Posterior vena cava (tissue), 2 donors: ENCODE results near the gene TMEM273. TPM values are rescaled to one million over a fixed set of nuclear protein-coding genes. Genes with fewer than 3 reads are reported as not detected.

Source experiments
- DNase-seq: peaks from one replicate; pipeline ENCODE4 v3.0.0-alpha.2; 2020; ENCODE audit warnings: low spot score
- intact Hi-C, 2 donors: fragments of 100-400 bp; cut with DNase I; formaldehyde crosslinking; loops; one replicate each; pipeline versions ENCODE4 v1.14.1 to v1.14.2; 2022 to 2023
- total RNA-seq, 2 donors: library from RNA; stranded (reverse); fragmentation: NEBNext Ultra II Directional; extraction: Animal tissue kit (Norgen Biotek cat#: 25700); gene quantifications; one replicate each; pipeline ENCODE4 v1.2.1, GENCODE V29; 2021
- donor health status: DM: yes; HTN: yes; CAD: no.
- donor health status: DM: yes; HTN: yes; CAD: no.

The TMEM273 gene
- total RNA-seq, 2 donors from 2014 or later = 17.0 to 26.1 TPM

GRCh38 chr10:49131507-49132361, 56.5 kb downstream of the TMEM273 start:
- intact Hi-C loops = no loop called here
- DNase-seq = no peak

DNA sequence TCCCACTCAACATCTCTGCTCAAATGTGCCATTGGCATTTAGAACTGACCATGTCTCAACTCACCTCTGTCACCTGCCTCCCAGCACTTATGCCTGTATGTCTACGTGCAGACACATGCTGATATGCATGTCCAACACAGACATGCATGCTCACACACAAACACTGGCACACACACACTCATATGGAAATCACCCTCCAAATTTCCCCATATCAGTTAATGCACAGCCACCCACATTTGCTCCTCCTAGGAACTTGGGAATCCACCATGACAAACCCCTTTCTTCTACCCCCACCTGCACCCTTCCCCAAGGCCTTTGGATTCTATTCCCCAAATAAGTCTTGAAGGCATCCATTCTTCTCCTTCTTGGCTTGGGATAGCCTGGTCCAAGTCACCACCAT, 58.8 kb downstream of the TMEM273 start:
- intact Hi-C loops = no loop called here
- DNase-seq = no peak

- intact Hi-C loops = no loop called here
Measured at GRCh38 chr10:49128854-49129253, 59.3 kb downstream of the TMEM273 start.

GRCh38 chr10:49123981-49124950, 63.9 kb downstream of the TMEM273 start:
- intact Hi-C loops = no loop called here
- DNase-seq = no peak

More at GRCh38 chr10:49128854-49129253, 59.3 kb downstream of the TMEM273 start:
- DNase-seq = no peak

DNA sequence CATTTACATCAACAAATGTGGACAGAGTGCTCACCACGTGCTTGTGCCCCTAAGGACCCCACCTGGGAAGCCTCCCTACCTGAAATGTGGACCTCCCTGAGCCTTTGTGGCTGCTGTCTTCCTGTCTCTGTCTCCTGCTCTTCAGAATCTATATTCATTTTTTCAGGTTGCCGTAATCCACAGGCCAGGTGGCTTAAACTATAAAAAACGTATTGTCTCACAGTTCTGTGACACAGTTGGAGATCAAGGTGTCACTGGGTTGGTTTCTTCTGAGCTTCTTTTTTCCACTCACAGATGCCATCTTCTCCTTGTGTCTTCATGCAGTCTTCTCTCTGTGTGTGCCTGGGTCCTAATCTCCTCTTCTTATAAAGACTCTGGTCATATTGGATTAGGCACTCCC, 67.3 kb downstream of the TMEM273 start:
- intact Hi-C loops = no loop called here
- no peak for DNase-seq

DNA sequence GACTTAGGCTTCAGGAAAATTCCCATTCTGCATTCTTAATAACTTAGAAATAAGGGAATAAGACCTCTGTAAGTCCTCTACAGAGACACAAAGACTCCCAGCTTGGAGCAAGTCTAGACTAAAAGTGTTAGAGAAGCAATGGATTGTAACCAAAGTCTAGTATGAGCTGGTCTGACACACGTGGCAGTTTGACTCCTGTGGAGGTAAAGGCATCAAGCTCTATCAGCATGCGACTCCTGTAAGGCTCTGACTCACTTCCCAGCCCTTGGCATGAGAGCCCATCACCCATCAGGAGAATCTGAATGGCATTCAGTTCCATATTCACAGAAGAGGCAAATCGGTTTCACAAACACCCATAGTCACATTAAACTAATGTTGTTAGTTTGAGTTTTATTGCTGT, 68.4 kb downstream of the TMEM273 start:
- DNase-seq = no peak
- intact Hi-C loops = no loop called here

- intact Hi-C loops = no loop called here
- no peak for DNase-seq
Measured at GRCh38 chr10:49118430-49119074, 69.6 kb downstream of the TMEM273 start.

- no peak for DNase-seq
- intact Hi-C loops = no loop called here
Measured at GRCh38 chr10:49117376-49118070, 70.7 kb downstream of the TMEM273 start.

DNA sequence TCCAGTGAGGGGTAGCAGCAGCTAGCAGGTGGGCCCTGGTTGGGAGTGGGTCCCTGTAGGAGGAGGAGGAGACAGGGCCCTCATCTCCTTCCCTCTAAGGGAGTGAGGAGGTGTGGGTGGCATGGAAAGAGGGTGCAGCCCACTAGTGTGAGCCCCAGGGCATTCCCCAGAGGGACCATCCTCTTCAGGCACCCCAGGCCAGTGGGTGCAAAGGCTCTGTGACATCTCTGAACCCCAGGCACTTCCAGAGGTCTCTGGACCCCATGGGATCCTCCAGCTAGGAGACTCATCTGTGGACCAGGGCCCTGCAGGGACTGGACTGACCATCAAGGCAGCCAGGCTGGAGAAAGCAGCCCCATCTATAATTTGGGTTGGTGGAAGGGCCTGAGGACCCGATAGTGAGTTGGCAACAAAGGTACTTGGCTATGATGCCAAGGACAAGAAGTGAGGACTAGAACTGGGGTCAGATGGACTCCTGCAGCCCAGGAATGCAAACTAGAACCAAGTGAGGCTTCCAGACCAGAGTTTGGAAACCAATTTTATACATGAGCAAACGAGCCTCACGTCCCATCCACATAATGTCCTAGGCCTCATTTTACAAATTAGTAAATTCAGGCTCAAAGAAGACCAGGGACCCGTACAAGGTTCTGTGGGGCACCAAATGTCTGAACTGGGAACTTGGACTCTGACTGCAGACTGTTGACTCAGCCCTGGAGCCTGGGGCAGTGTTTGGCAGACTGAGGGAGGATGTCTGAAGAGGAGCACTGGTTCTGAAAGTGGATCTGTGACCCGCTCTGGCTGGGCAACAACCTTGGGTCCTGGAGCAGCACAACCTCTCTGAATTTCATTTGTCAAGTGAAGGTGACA, 71.4 kb downstream of the TMEM273 start:
- intact Hi-C loops = no loop called here
- DNase-seq = no peak

- intact Hi-C loops = loop anchor here in 1 of 2 donors (2.0 kb wide), 1 partner anchor 49 kb away; no protein-coding TSS in a partner anchor
Measured at GRCh38 chr10:49115796-49116508, 72.2 kb downstream of the TMEM273 start.

GRCh38 chr10:49115015-49115795, 73.0 kb downstream of the TMEM273 start, which contains the start of gene VSTM4:
VSTM4 (minus strand) TSS chr10:49115522; CDS start chr10:49115485, 37 bp downstream.
- intact Hi-C loops = loop anchor here in 1 of 2 donors (2.0 kb wide), 1 partner anchor 50 kb away; no protein-coding TSS in a partner anchor
- DNase-seq = no peak

More at GRCh38 chr10:49115796-49116508, 72.2 kb downstream of the TMEM273 start:
- no peak for DNase-seq

GRCh38 chr10:49114718-49115014, 73.5 kb downstream of the TMEM273 start:
- intact Hi-C loops = loop anchor here in 1 of 2 donors (2.0 kb wide), 1 partner anchor 50 kb away; no protein-coding TSS in a partner anchor
- no peak for DNase-seq

GRCh38 chr10:49113741-49114141, 74.5 kb downstream of the TMEM273 start:
- intact Hi-C loops = loop anchor here in 1 of 2 donors (2.0 kb wide), 1 partner anchor 51 kb away; no protein-coding TSS in a partner anchor
- DNase-seq = no peak

DNA sequence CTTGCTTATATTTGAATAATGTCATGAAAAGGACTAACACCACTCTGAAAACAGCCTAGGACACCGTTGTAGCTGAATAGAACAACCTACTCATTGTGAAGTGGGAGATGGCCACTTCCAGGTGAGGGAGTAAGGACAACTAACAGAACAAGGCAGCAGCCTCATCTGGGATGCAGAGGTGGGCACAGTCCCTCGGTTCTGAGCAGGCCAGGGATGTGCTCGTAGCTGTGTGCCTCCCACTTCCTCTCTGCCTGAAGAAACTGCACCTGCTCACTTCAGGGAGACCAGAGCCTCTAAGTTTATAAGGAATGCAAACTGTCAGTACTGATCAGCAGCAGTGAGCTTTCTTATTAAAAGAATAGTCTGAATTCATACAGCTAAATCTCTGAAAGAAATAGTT, 75.3 kb downstream of the TMEM273 start:
- no peak for DNase-seq
- intact Hi-C loops = no loop called here

DNA sequence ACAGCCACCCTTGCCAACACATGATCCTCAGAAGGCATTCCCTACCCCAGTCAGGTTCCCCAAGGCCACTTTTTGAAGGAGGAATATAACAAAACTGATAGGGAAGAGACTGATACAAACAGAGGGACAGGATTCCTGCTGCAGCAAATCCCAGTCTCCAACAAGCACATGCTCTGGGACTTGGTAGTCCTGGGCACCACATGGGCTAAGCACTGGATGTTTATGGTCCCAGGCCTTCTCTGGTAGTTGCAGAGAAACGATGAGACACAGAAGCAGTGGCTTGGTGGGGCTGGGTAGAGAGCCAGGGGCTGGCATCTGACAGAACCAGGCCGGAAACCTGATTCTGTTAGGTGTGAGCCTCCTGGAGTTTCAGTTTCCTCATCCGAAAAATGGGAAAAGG, 76.1 kb downstream of the TMEM273 start:
- intact Hi-C loops = no loop called here
- DNase-seq = no peak

GRCh38 chr10:49111320-49111698, 76.9 kb downstream of the TMEM273 start:
- no peak for DNase-seq
- intact Hi-C loops = no loop called here
